ENCODE results near the gene GPD2.

GPD2 gene

DNA sequence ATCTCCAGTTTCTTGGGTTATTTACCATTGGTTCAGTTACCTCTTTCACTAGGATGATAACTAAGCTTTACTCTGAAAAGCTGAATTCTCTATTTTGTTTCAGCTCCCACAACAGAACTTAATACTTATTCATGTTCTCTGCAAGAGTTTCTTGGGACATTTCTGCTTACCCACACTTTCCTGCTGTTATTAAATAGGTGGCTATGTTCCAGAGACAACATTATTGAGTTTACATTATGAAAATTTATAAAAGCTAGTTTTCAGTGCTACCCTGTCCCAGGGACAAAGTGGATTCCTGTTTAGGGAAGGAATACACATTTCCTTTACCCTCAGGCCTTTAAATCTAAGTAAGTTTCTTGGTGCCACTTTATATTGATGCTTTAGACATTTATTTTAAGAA is 7.0 kb upstream of the GPD2 start:
- Mint-ChIP-seq H3K4me1 (peaks cover 15% of the 10 kb centered on the region), H3K9me3 (no peaks in the 10 kb centered on the region), H3K27ac (no peak overlapping the region), H3K4me3 (no peak overlapping the region), H3K27me3 (peaks cover 1% of the 10 kb centered on the region)
- ATAC-seq: no peak
- DNase-seq: no peak

DNA sequence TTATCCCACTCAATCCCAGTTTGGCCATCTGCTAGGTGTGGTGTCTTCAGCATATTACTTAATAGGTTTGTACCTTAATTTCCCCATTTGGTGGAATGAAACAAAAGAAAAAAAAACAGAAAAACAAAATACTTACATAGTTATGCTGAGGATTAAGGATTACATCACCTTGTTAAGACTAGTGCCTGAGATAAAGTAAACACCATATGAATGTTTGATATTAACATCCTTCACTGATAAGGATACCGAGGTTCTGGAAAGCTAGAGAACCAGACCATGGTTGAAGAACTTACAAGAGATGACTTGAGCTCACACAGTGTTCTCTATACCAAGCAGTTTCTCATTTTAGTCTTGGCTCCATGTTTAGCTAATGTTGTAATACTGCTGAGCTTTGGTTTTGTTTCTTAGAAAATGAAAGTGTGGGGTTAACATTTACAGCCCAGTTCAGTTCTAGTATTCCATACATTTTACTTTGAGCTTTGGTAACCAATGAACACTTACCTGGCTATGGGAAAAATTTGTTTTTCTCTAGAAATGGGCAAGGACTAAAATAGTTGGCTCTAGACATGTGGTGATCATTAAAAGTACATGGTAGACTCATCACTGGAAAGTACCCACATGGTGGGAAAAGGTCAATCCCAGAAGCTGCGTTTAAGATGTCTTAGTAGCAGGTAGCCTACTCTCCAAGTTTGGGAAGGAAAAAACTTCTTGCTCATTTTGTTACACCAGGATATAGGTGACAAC is 5.8 kb upstream of the GPD2 start:
- H3K27me3 Mint-ChIP-seq: no peaks in the 10 kb centered on the region
- H3K9me3 Mint-ChIP-seq: no peaks in the 10 kb centered on the region
- ATAC-seq (no peak), DNase-seq (no peak)
- H3K27ac Mint-ChIP-seq: peak overlapping the region in 1 of 2 donors; percentile 54
- peaks cover 24% of the 10 kb centered on the region for H3K4me1 Mint-ChIP-seq
- peak overlapping the region in 1 of 2 donors; percentile 13 for H3K4me3 Mint-ChIP-seq

DNA sequence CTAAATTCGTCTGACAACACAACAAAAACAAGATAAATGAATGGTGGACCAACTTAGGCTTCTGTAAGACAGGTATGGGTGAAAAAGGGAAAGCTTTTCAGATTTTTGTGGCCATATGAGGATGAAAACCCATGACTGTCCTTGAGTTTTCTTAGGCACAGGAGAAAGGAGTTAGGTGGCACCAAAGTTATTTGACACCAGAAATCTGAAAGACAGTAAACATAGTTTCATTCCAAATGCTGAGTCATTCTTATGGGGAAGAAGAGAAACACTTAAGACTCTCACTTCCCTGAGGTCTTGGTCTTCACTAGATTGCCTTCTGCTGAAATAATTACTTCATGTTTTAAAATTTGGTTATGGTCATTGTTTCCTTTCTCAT is 5.2 kb upstream of the GPD2 start:
- Mint-ChIP-seq H3K9me3 (no peaks in the 10 kb centered on the region), H3K4me3 (peak overlapping the region in 1 of 2 donors; percentile 13), H3K27me3 (no peaks in the 10 kb centered on the region), H3K4me1 (peaks cover 24% of the 10 kb centered on the region), H3K27ac (peak overlapping the region in 1 of 2 donors; percentile 54)
- DNase-seq (no peak), ATAC-seq (no peak)

DNA sequence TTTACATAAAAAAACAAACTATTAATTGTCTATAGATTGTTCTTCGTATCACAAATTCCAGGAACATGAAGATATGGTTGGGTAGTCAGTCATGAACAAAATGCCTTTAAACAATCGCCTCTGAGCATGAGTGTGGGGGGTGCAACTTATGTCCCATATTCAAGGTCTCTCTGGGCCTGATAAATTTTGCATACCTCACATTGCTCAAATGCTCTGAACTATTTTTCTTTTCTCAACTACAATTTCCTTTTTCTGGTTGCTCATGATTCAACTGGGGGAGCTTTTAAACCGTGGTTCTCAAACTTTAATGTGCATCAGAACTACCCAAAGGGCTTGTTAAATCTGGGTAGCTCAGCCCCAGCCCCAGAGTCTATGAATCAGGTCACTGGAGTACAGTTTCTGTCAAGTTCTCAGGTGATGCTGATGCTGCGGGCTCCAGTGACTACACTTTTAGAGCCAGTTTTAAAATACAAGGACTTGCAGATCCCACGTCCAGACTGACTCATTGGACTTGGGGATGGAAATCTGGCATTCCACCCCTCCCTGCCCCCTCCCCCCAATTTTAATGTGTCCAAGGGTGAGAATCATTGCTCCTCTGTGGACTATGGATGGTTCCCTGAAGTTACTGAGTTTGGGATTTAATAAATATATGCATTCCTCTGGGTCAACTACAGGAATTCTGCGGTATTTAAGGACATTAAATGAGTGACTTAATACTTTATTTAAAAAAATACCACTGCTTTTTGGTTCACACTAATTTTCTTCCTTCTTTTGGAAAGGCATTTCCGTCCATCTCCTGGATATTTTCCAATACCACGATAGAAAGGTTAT is 1.5 kb upstream of the GPD2 start:
- Mint-ChIP-seq H3K27me3 (no peaks in the 10 kb centered on the region), H3K27ac (no peak overlapping the region), H3K4me3 (peak overlapping the region; percentile 50 to 91), H3K4me1 (peaks cover 46% of the 10 kb centered on the region), H3K9me3 (no peaks in the 10 kb centered on the region)
- no peak for DNase-seq
- ATAC-seq: no peak

DNA sequence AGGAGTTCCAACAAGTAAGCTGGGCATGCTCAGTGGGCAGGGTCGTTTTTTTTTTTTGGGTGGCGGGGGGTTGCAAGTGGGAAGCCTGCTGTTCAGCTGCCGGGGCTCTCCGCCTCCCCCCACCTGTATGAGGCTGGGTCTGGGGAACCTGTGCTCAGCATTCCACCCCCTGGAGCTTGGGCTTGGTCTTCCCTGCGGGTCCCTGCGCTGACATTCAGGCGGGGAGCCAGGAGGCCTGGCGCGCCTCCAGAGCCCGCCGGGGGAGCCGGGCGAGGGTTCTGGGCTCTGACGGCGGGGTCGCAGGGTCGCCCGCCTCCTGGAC is 822 bp upstream of the GPD2 start:
- ATAC-seq: no peak
- H3K27ac Mint-ChIP-seq: peak overlapping the region in 1 of 2 donors; percentile 99
- H3K4me1 Mint-ChIP-seq: peaks cover 49% of the 10 kb centered on the region

DNA sequence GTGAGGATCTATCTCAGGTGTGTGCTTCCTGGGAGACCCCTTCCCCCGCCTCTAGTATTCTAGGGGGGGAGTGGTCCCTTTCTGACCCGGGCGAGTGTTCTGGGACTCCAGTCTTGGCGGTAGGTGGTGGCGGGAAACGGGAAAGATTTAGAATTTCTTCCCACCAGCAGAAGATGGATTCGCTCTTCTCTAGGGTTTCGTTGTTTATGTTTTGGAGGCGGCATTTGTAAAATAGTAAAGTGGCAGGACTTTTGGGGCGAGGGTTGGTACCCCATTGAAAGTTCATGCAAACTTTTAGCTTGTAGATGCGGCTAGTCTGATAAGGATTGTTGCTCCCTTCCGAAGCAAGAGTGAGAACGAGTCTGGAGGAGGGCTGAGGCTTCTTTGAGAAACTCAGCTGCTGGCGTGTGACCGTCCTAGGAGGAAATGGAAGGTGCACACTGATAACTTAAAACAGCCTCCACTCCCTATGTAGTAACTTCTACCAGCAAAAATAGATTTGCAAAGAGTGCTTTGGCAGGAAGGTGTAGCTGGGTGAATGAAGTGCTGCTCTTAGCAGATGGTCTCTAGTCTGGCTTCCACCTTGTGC is 412 bp downstream of the GPD2 start:
- H3K27ac Mint-ChIP-seq: peak overlapping the region; percentile 97 to 99
- ATAC-seq: peak; percentile 44
- no peaks in the 10 kb centered on the region for H3K9me3 Mint-ChIP-seq
- H3K27me3 Mint-ChIP-seq: no peaks in the 10 kb centered on the region
- peak overlapping the region; percentile 91 to 99 for H3K4me3 Mint-ChIP-seq
- peaks cover 47% of the 10 kb centered on the region for H3K4me1 Mint-ChIP-seq
- peak; percentile 19 for DNase-seq

More for the DNA sequence above, 822 bp upstream of the GPD2 start:
- no peak for DNase-seq
- Mint-ChIP-seq H3K27me3 (no peaks in the 10 kb centered on the region), H3K4me3 (peak overlapping the region; percentile 91 to 99), H3K9me3 (no peaks in the 10 kb centered on the region)

DNA sequence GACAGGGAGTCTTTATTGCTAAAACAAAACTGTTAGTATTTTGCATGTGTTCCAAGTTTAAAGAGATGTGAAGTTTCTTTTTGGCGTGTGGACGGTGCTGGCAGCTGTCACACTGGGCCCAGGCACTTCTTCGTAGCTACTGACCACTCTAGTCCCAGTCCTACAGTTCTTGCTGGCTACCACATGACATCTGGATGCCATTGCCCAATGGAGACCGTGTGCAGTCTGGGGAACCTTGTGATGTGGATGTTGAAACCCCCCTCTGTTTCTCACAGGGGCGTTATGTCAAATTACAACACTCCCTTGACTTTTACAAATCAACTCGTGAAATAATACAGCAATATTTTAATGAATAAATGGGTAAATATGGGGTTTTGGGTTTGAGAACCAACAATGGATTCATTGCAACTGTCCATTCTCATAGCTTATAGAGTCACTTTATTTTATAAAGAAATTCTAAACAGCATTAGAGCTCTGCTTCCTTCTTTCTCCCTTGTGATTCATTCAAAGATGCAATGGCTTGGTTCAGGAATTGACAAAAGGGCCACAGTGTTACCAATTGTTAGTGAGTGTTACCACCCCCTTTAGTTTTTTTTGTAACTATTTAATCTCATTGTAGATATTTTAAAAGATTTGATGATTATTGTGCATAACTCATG is 1.2 kb downstream of the GPD2 start:
- Mint-ChIP-seq H3K4me1 (peaks cover 48% of the 10 kb centered on the region), H3K4me3 (peak overlapping the region; percentile 91 to 99), H3K27ac (peak overlapping the region; percentile 97 to 99), H3K9me3 (no peaks in the 10 kb centered on the region), H3K27me3 (no peaks in the 10 kb centered on the region)
- DNase-seq (no peak), ATAC-seq (no peak)

DNA sequence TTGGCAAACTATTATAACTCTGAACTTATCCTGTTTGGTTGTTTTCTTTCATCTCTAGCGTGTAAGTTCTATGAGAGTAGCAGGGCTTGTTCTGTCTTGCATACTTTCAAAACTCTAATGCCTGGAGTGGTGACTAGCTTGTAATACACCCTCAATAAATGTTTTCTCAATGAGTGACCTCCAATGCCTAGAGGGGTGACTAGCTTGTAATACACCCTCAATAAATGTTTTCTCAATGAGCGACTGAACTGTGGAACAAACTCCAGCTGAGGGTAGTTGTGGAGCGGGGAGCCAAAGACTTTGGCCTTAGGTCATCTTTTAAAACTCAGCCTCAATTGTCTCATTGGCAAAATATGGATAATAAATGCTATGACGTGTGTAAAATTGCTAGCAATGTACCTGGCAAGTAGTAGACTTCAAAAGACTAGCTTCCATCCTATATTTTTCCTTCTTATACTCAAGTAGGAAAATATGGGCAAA is 1.8 kb downstream of the GPD2 start:
- ATAC-seq: no peak
- H3K4me1 Mint-ChIP-seq: peaks cover 48% of the 10 kb centered on the region
- H3K27me3 Mint-ChIP-seq: no peaks in the 10 kb centered on the region
- H3K27ac Mint-ChIP-seq: peak overlapping the region; percentile 49 to 66
- peak overlapping the region; percentile 91 to 99 for H3K4me3 Mint-ChIP-seq
- no peaks in the 10 kb centered on the region for H3K9me3 Mint-ChIP-seq
- no peak for DNase-seq

DNA sequence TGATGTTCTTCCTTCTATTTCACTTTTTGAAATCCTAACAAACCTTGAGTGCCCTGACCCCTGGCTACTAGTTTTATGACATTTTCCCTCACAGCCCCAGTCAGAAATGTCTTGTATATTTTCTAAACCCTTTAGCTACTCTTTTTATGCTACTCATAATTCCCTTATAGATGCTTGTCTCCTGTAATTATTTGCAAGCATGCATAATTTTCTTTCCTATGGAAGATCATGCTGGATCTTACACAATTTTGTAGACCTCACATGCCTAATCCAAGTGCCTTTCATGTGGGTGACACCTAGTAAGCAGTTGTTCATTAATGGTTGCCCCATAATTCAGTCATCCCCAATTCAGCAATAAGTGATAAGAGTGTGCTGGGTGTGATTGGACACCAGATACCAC is 6.9 kb downstream of the GPD2 start:
- DNase-seq: no peak
- H3K27ac Mint-ChIP-seq: no peak overlapping the region
- H3K4me1 Mint-ChIP-seq: peaks cover 43% of the 10 kb centered on the region
- no peaks in the 10 kb centered on the region for H3K27me3 Mint-ChIP-seq
- ATAC-seq: no peak
- no peak overlapping the region for H3K4me3 Mint-ChIP-seq
- H3K9me3 Mint-ChIP-seq: no peaks in the 10 kb centered on the region

DNA sequence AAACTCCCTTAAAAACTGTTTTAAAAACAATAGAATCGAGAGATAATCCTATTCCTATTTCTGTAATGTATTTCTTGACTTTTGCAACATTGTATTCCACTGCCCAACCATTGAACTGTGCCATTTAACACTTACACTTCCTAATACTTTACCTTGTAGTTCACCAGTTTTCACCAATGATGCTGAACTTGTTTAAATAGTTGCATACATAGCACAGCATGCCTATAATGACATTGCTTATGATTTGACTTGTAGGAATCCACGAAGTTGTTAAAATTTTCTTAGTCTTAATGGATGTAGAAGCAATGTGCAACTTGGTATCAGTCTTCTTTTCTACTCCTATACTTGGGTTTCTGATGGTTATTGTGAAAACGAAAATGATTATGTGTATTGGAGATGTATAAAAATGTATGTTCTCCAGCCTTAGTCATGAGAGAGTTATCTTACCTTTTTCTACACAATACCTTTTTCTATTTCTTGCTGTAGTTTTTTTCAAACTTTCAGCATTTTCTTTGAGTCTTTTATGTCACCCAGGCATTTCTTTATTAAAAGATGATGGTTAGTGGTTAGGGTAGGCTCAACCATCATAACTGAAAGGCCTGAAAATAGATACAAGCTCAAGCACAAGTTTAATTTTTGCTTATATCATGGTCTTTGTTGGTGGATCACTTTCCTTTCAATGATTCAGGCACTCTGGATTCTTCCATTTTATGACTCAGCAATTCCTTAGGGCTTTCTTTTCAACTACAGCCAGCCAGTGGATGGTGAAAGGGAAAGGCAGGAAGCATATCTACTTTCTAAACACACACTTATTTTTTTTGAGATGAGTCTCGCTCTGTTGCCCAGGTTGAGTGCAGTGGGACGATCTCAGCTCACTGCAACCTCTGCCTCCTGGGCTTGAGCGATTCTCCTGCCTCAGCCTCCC is 9.4 kb downstream of the GPD2 start:
- Mint-ChIP-seq H3K9me3 (peaks cover 4 to 9% of the 10 kb centered on the region in 2 donors), H3K27me3 (no peaks in the 10 kb centered on the region), H3K4me3 (no peak overlapping the region), H3K27ac (peak overlapping the region in 1 of 2 donors; percentile 47), H3K4me1 (peaks cover 27% of the 10 kb centered on the region)
- DNase-seq (no peak), ATAC-seq (no peak)

DNA sequence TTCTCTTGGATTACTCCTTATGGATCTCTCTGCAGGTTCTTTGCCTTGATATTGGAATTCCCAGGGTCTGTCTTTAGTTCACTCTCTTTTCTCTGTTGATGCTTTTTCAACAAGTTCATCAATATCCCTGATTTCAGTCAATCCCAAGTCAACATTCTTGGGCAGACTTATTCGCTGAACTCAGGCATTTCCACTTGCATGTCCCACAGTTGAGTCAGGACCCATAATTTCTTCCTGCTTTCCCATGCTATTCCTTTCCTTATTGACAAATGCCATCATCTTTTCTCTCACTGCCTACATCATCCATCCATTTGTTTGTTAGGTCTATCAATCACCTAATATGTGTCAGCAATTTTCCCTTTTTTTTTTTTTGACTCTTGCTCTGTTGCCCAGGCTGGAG is 11.6 kb downstream of the GPD2 start:
- Mint-ChIP-seq H3K27me3 (no peaks in the 10 kb centered on the region), H3K4me3 (no peak overlapping the region), H3K27ac (no peak overlapping the region), H3K9me3 (peaks cover 9 to 14% of the 10 kb centered on the region in 2 donors), H3K4me1 (peaks cover 24% of the 10 kb centered on the region)
- ATAC-seq (no peak), DNase-seq (no peak)

DNA sequence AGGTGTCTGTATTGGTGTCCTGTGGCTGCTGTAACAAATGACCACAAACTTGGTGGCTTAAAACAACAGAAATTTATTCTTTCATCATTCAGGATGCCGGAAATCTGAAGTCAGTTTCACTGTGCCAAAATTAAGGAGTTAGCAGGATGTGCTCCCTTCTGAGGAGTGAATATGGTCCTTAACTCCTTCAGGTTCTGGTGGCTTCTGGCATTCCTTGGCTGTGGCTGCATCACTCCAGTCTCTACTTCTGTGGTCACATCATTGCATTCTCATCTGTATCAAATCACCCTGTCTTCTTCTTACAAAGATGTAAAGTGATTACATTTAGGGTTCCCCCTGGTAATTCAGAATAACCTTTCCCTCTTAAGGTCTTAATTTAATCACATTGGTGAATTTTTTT is 12.6 kb downstream of the GPD2 start:
- ATAC-seq: no peak
- DNase-seq: no peak
- Mint-ChIP-seq H3K4me1 (peaks cover 30% of the 10 kb centered on the region), H3K9me3 (peaks cover 15 to 20% of the 10 kb centered on the region in 2 donors), H3K4me3 (no peak overlapping the region), H3K27ac (no peak overlapping the region), H3K27me3 (no peaks in the 10 kb centered on the region)

DNA sequence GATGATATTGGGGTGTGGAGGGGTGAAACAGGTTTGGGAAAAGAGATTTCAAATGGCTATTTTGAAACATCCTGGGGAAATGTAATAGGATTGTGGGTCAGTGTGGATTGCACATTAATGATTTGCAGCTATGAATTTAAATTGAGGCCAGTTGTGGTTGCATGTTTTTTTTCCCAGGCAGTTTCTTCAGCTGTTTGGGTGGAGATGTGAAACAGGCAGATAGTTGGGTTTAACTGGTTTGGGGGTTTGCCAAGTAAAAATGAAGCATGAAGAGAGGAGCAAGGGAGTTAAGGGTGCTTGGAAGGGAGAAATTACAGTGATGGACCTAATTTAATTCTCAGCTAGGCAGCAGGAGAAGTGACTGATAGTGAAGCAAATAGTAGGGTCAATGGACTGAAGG is 16.8 kb downstream of the GPD2 start:
- peaks cover 40% of the 10 kb centered on the region for H3K4me1 Mint-ChIP-seq
- H3K27me3 Mint-ChIP-seq: no peaks in the 10 kb centered on the region
- peaks cover 15 to 20% of the 10 kb centered on the region in 2 donors for H3K9me3 Mint-ChIP-seq
- ATAC-seq (no peak), DNase-seq (no peak)
- no peak overlapping the region for H3K4me3 Mint-ChIP-seq
- H3K27ac Mint-ChIP-seq: no peak overlapping the region

DNA sequence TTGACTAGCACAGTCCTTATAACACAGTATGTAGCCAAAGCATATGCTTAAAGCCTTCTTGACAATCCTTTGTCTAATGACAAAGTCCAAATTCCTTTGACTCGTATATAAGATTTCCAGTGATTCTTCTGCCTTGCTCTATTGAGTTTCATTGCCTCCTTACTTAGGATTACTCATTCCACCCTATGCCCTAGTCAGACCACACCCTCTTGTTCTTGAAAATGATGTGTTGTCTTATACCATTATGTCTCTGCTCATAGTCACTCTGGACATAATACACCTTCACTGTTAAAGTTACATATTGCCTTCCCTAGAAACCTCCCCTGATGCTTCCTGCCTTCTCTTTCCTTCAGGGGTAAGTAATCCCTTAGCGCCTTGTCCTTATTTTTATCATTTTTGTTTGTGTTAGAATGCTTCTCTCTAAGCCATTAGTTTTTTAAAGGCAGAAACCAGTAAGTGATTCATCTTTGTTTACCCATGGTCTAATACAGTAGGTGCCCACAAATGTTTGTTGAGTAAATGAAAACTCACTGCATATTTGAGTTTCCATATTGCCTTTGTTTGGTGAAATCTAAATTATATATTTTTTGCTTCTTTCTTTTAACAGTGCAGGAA is 19.3 kb downstream of the GPD2 start:
- Mint-ChIP-seq H3K9me3 (peaks cover 11% of the 10 kb centered on the region in 2 donors), H3K27ac (peak overlapping the region in 1 of 2 donors; percentile 6), H3K4me3 (no peak overlapping the region), H3K4me1 (peaks cover 42% of the 10 kb centered on the region), H3K27me3 (no peaks in the 10 kb centered on the region)
- no peak for DNase-seq
- peak; percentile 78 for ATAC-seq

Measured in stimulated activated naive CD8-positive, alpha-beta T cell treated with anti-CD3 and anti-CD28 coated beads, Interleukin-15, amount 100 ng/mL, for 72 hours (primary cell).